Activated T-cell treated with anti-CD3 and anti-CD28 coated beads, Interleukin-2, amount 50 U/mL, for 4 hours (primary cell): ENCODE measurements around the gene NRCAM. TPM values are rescaled to one million over a fixed set of nuclear protein-coding genes. Genes with fewer than 3 reads are reported as not detected.

Experiments
- ATAC-seq, 2 donors: fragments of 200-7000 bp; cut with Tn5 transposase; one replicate each; pipeline ENCODE4 v1.10.0; 2021
- DNase-seq: peaks from one replicate; pipeline ENCODE4 v3.0.0-alpha.2; 2020
- H3K27me3 Mint-ChIP-seq: one replicate; pipeline ENCODE4 v1.8.0; 2021; ENCODE audit warnings: low read depth, mixed read lengths
- H3K36me3 Mint-ChIP-seq: one replicate; pipeline ENCODE4 v1.8.0; 2022; ENCODE audit warnings: mixed read lengths; ENCODE audit not compliant: insufficient read depth
- H3K4me1 Mint-ChIP-seq: one replicate; pipeline ENCODE4 v1.8.0; 2021; ENCODE audit warnings: low read depth, mixed read lengths
- H3K4me3 Mint-ChIP-seq: one replicate; pipeline ENCODE4 v1.8.0; 2021; ENCODE audit warnings: mild to moderate bottlenecking, moderate library complexity, mixed read lengths
- H3K9me3 Mint-ChIP-seq: one replicate; pipeline ENCODE4 v1.8.0; 2021; ENCODE audit warnings: mixed read lengths
- total RNA-seq, 3 donors: library from RNA; stranded (reverse); gene quantifications; one replicate each; pipeline ENCODE4 v1.2.1, GENCODE V29; 2021

Gene NRCAM
- total RNA-seq, 3 donors from 2014 or later = 0.53 to 0.73 (median 0.69) TPM

- H3K9me3 Mint-ChIP-seq = no peaks in the 10 kb centered on the region
- ATAC-seq = no peak
- H3K36me3 Mint-ChIP-seq = no peaks in the 10 kb centered on the region
- no peaks in the 10 kb centered on the region for H3K4me1 Mint-ChIP-seq
- H3K4me3 Mint-ChIP-seq = no peak overlapping the region
- DNase-seq = no peak
- H3K27me3 Mint-ChIP-seq = peaks cover 5% of the 10 kb centered on the region
These were observed 75.7 kb downstream of the NRCAM start for GRCh38 chr7:108380517-108380916.

- DNase-seq (no peak), ATAC-seq (no peak)
- Mint-ChIP-seq H3K9me3 (no peaks in the 10 kb centered on the region), H3K4me3 (no peak overlapping the region), H3K36me3 (no peaks in the 10 kb centered on the region), H3K27me3 (no peaks in the 10 kb centered on the region), H3K4me1 (no peaks in the 10 kb centered on the region)
These were observed 80.0 kb downstream of the NRCAM start for GRCh38 chr7:108376206-108376605.

- Mint-ChIP-seq H3K27me3 (peaks cover 2% of the 10 kb centered on the region), H3K4me1 (no peaks in the 10 kb centered on the region), H3K4me3 (no peak overlapping the region), H3K36me3 (no peaks in the 10 kb centered on the region), H3K9me3 (no peaks in the 10 kb centered on the region)
- DNase-seq (no peak), ATAC-seq (no peak)
These were observed 80.6 kb downstream of the NRCAM start for GRCh38 chr7:108375668-108376067.

- H3K27me3 Mint-ChIP-seq = peaks cover 4% of the 10 kb centered on the region
- ATAC-seq = no peak
- H3K4me3 Mint-ChIP-seq = no peak overlapping the region
- no peak for DNase-seq
- H3K4me1 Mint-ChIP-seq = no peaks in the 10 kb centered on the region
- H3K9me3 Mint-ChIP-seq = no peaks in the 10 kb centered on the region
- no peaks in the 10 kb centered on the region for H3K36me3 Mint-ChIP-seq
These were observed 81.3 kb downstream of the NRCAM start for GRCh38 chr7:108374899-108375298.

- Mint-ChIP-seq H3K9me3 (no peaks in the 10 kb centered on the region), H3K36me3 (no peaks in the 10 kb centered on the region), H3K4me1 (no peaks in the 10 kb centered on the region), H3K4me3 (no peak overlapping the region), H3K27me3 (peaks cover 6% of the 10 kb centered on the region)
- DNase-seq (no peak), ATAC-seq (no peak)
These were observed 83.6 kb downstream of the NRCAM start for GRCh38 chr7:108372618-108373017.

GRCh38 chr7:108370616-108371015 is 85.6 kb downstream of the NRCAM start:
- Mint-ChIP-seq H3K9me3 (no peaks in the 10 kb centered on the region), H3K4me1 (no peaks in the 10 kb centered on the region), H3K4me3 (no peak overlapping the region), H3K36me3 (no peaks in the 10 kb centered on the region), H3K27me3 (peaks cover 8% of the 10 kb centered on the region)
- DNase-seq (no peak), ATAC-seq (no peak)

- Mint-ChIP-seq H3K4me1 (no peaks in the 10 kb centered on the region), H3K4me3 (no peak overlapping the region), H3K36me3 (no peaks in the 10 kb centered on the region), H3K9me3 (no peaks in the 10 kb centered on the region), H3K27me3 (peaks cover 8% of the 10 kb centered on the region)
- ATAC-seq (no peak), DNase-seq (no peak)
These were observed 87.8 kb downstream of the NRCAM start for GRCh38 chr7:108368466-108368865.

GRCh38 chr7:108367946-108368345 is 88.3 kb downstream of the NRCAM start:
- no peak overlapping the region for H3K4me3 Mint-ChIP-seq
- no peaks in the 10 kb centered on the region for H3K9me3 Mint-ChIP-seq
- H3K27me3 Mint-ChIP-seq = peaks cover 8% of the 10 kb centered on the region
- H3K4me1 Mint-ChIP-seq = no peaks in the 10 kb centered on the region
- H3K36me3 Mint-ChIP-seq = no peaks in the 10 kb centered on the region
- DNase-seq (no peak), ATAC-seq (no peak)

- no peaks in the 10 kb centered on the region for H3K36me3 Mint-ChIP-seq
- ATAC-seq = no peak
- no peak for DNase-seq
These were observed 88.9 kb downstream of the NRCAM start for GRCh38 chr7:108367314-108367713.

GRCh38 chr7:108363659-108364058 is 92.6 kb downstream of the NRCAM start:
- Mint-ChIP-seq H3K27me3 (peaks cover 2% of the 10 kb centered on the region), H3K9me3 (no peaks in the 10 kb centered on the region), H3K4me1 (no peaks in the 10 kb centered on the region), H3K36me3 (no peaks in the 10 kb centered on the region), H3K4me3 (no peak overlapping the region)
- ATAC-seq (no peak), DNase-seq (no peak)

More at GRCh38 chr7:108367314-108367713, 88.9 kb downstream of the NRCAM start:
- Mint-ChIP-seq H3K4me1 (no peaks in the 10 kb centered on the region), H3K4me3 (no peak overlapping the region), H3K9me3 (no peaks in the 10 kb centered on the region), H3K27me3 (peaks cover 8% of the 10 kb centered on the region)

- H3K9me3 Mint-ChIP-seq = no peaks in the 10 kb centered on the region
- peaks cover 5% of the 10 kb centered on the region for H3K27me3 Mint-ChIP-seq
- H3K4me1 Mint-ChIP-seq = no peaks in the 10 kb centered on the region
- no peak overlapping the region for H3K4me3 Mint-ChIP-seq
- DNase-seq = no peak
- ATAC-seq = no peak
- H3K36me3 Mint-ChIP-seq = no peaks in the 10 kb centered on the region
These were observed 96.0 kb downstream of the NRCAM start for GRCh38 chr7:108360058-108360800.

- H3K4me3 Mint-ChIP-seq = no peak overlapping the region
- H3K4me1 Mint-ChIP-seq = no peaks in the 10 kb centered on the region
- H3K36me3 Mint-ChIP-seq = no peaks in the 10 kb centered on the region
- H3K9me3 Mint-ChIP-seq = no peaks in the 10 kb centered on the region
- peaks cover 5% of the 10 kb centered on the region for H3K27me3 Mint-ChIP-seq
- DNase-seq = no peak
- ATAC-seq = no peak
These were observed 97.7 kb downstream of the NRCAM start for GRCh38 chr7:108358553-108358952.

- Mint-ChIP-seq H3K4me3 (no peak overlapping the region), H3K36me3 (no peaks in the 10 kb centered on the region), H3K27me3 (no peaks in the 10 kb centered on the region), H3K9me3 (no peaks in the 10 kb centered on the region), H3K4me1 (no peaks in the 10 kb centered on the region)
- ATAC-seq (no peak), DNase-seq (no peak)
These were observed 104.5 kb downstream of the NRCAM start for GRCh38 chr7:108351729-108352131.

GRCh38 chr7:108348913-108349312 is 107.3 kb downstream of the NRCAM start:
- Mint-ChIP-seq H3K27me3 (no peaks in the 10 kb centered on the region), H3K36me3 (no peaks in the 10 kb centered on the region), H3K9me3 (no peaks in the 10 kb centered on the region), H3K4me3 (no peak overlapping the region), H3K4me1 (no peaks in the 10 kb centered on the region)
- ATAC-seq (no peak), DNase-seq (no peak)

GRCh38 chr7:108347616-108348015 is 108.6 kb downstream of the NRCAM start:
- ATAC-seq (no peak), DNase-seq (no peak)
- Mint-ChIP-seq H3K4me3 (no peak overlapping the region), H3K4me1 (no peaks in the 10 kb centered on the region), H3K9me3 (no peaks in the 10 kb centered on the region), H3K36me3 (no peaks in the 10 kb centered on the region), H3K27me3 (no peaks in the 10 kb centered on the region)
